HepG2 (cell line): ENCODE measurements around the gene USP15. TPM values are rescaled to one million over a fixed set of nuclear protein-coding genes. Genes with fewer than 3 reads are reported as not detected.

Source experiments
- ATAC-seq: fragments of 200-7000 bp; cut with Tn5 transposase; 3 replicates; pipeline ENCODE4 v1.9.1; 2020; ENCODE audit warnings: mild to moderate bottlenecking, moderate library complexity
- BruUV-seq: library from RNA; stranded (reverse); fragments of 400-500 nt; replicated peaks from 2 replicates; lab custom pipeline; 2021; lab: Mats Ljungman, UMichigan
- CTCF ChIA-PET: fragments of 300-600 bp; formaldehyde crosslinking; extraction: SDS; loops from one replicate; lab custom pipeline; 2021; ENCODE audit warnings: low total read pairs, inconsistent platforms, low intra/inter-chr PET ratio; lab: Yijun Ruan, JAX
- POLR2A ChIA-PET: fragments of 350-600 bp; sonication (Branson Sonifier 250); formaldehyde crosslinking; loops from one replicate; lab custom pipeline; 2020; ENCODE audit warnings: antibody characterized with exemption, inconsistent platforms; lab: Yijun Ruan, JAX
- DNase-seq: peaks from one replicate; pipeline ENCODE4 v3.0.0-alpha.2; 2015; ENCODE audit warnings: low spot score
- FAIRE-seq: peaks from 3 replicates; lab custom pipeline; 2011; peaks lifted over from hg19 to GRCh38; lab: Jason Lieb, UNC
- H2AFZ ChIP-seq: one replicate; pipeline ENCODE4 v1.6.1; 2011; ENCODE audit warnings: low read length, inconsistent platforms
- H3K27ac ChIP-seq: fragments of 300-600 bp; 3 replicates; pipeline ENCODE4 v1.8.0; 2011; ENCODE audit warnings: mixed run types, mild to moderate bottlenecking, mixed read lengths, low read length, inconsistent platforms; ENCODE audit not compliant: insufficient read depth; ENCODE audit errors: extremely low read length
- H3K27me3 ChIP-seq, 2 experiments: fragments of 200-600 bp in 1 of 2; 2 replicates in 1 of 2; 3 replicates in 1 of 2; pipeline versions ENCODE4 v1.6.0 to v1.8.0; 2011; ENCODE audit warnings: low read length in 2 of 2, mild to moderate bottlenecking in 2 of 2, moderate library complexity in 2 of 2, inconsistent platforms in 1 of 2; ENCODE audit not compliant: insufficient read depth in 2 of 2, control insufficient read depth in 1 of 2
- H3K36me3 ChIP-seq, 2 experiments: fragments of 200-600 bp in 1 of 2; replicated peaks in 1 of 2; 2 replicates in 1 of 2; 3 replicates in 1 of 2; pipeline versions ENCODE4 v1.5.1 to v1.8.0; 2011; ENCODE audit warnings: low read length in 2 of 2, inconsistent platforms in 1 of 2; ENCODE audit not compliant: insufficient read depth in 2 of 2, control insufficient read depth in 1 of 2
- H3K4me1 ChIP-seq: 2 replicates; pipeline ENCODE4 v1.5.1; 2012; ENCODE audit warnings: low read length, inconsistent platforms; ENCODE audit not compliant: insufficient read depth
- H3K4me2 ChIP-seq: 2 replicates; pipeline ENCODE4 v1.6.0; 2011; ENCODE audit warnings: low read depth, low read length, inconsistent platforms
- H3K4me3 ChIP-seq, 3 experiments: fragments of 200-600 bp in 1 of 3; sonication (generic), shearing (Covaris generic) in 1 of 3; replicated peaks in 1 of 3; 2 replicates each; pipeline ENCODE4 v1.5.1; 2011 to 2016; ENCODE audit warnings: low read length in 3 of 3, inconsistent platforms in 2 of 3, low read depth in 2 of 3, mild to moderate bottlenecking in 2 of 3, control low read depth in 1 of 3, mixed read lengths in 1 of 3; ENCODE audit not compliant: insufficient read depth in 1 of 3
- H3K79me2 ChIP-seq: one replicate; pipeline ENCODE4 v1.6.1; 2011; ENCODE audit warnings: low read length, inconsistent platforms; ENCODE audit not compliant: insufficient read depth
- H3K9ac ChIP-seq: 2 replicates; pipeline ENCODE4 v1.6.0; 2011; ENCODE audit warnings: mild to moderate bottlenecking, low read depth, low read length, inconsistent platforms; ENCODE audit not compliant: insufficient read depth
- H3K9me3 ChIP-seq: 2 replicates; pipeline ENCODE4 v1.5.1; 2012; ENCODE audit warnings: mild to moderate bottlenecking, low read length
- H4K20me1 ChIP-seq: 2 replicates; pipeline ENCODE4 v1.6.0; 2011; ENCODE audit warnings: inconsistent platforms, mild to moderate bottlenecking, low read length, moderate library complexity; ENCODE audit not compliant: insufficient read depth
- DBP ChIP-seq: sonication (generic); formaldehyde crosslinking; IDR thresholded peaks from 2 replicates; pipeline ENCODE4 v1.4.0; 2020; ENCODE audit warnings: missing genetic modification reagents; ENCODE audit errors: not compliant biosample characterization
- FOSL1 ChIP-seq: sonication (generic); formaldehyde crosslinking; IDR thresholded peaks from 2 replicates; pipeline ENCODE4 v1.9.0; 2021; ENCODE audit warnings: missing genetic modification reagents, borderline replicate concordance
- HMGA1 ChIP-seq: sonication (generic); formaldehyde crosslinking; conservative IDR thresholded peaks from 2 replicates; pipeline ENCODE4 v1.4.0; 2020; ENCODE audit warnings: missing genetic modification reagents
- LCORL ChIP-seq, 2 experiments: fragments of 450-650 bp in 1 of 2; sonication (generic) in 1 of 2; formaldehyde crosslinking in 1 of 2; IDR thresholded peaks; 2 replicates each; pipeline versions ENCODE4 v1.5.0 to v1.6.1; 2017 to 2020; ENCODE audit warnings: antibody characterized with exemption in 1 of 2, missing genetic modification reagents in 1 of 2
- ZBTB33 ChIP-seq: sonication (generic); formaldehyde crosslinking; IDR thresholded peaks from 2 replicates; pipeline ENCODE4 v1.4.0; 2020; ENCODE audit warnings: missing genetic modification reagents
- ZBTB43 ChIP-seq: sonication (generic); formaldehyde crosslinking; conservative IDR thresholded peaks from 2 replicates; pipeline ENCODE4 v1.4.0; 2020; ENCODE audit warnings: missing genetic modification reagents
- ZKSCAN8 ChIP-seq: IDR thresholded peaks from 2 replicates; pipeline ENCODE4 v1.6.1; 2016; ENCODE audit warnings: borderline replicate concordance, missing genetic modification reagents, missing compliant biosample characterization
- ZNF414 ChIP-seq: sonication (generic); formaldehyde crosslinking; IDR thresholded peaks from 2 replicates; pipeline ENCODE4 v1.5.0; 2020; ENCODE audit warnings: missing genetic modification reagents
- ZNF704 ChIP-seq: sonication (generic); formaldehyde crosslinking; IDR thresholded peaks from 2 replicates; pipeline ENCODE4 v1.8.1; 2023; ENCODE audit warnings: mild to moderate bottlenecking, inconsistent platforms, moderate library complexity, missing genetic modification reagents, borderline replicate concordance
- ZNF720 ChIP-seq: sonication (generic); formaldehyde crosslinking; IDR thresholded peaks from 2 replicates; pipeline ENCODE4 v1.4.0; 2020; ENCODE audit warnings: missing genetic modification reagents
- in situ Hi-C: cut with HindIII; loops from 2 replicates; pipeline ENCODE4 v1.10.0; 2017; ENCODE audit warnings: low pct_unique_long_range_greater_than_20kb; ENCODE audit not compliant: extremely low pct_ligation_motif_present
- intact Hi-C: fragments of 100-400 bp; cut with micrococcal nuclease; formaldehyde crosslinking; loops from one replicate; pipeline ENCODE4 v1.10.0; 2022; ENCODE audit not compliant: unreplicated experiment
- polyA plus RNA-seq, 8 experiments: library from polyadenylated mRNA; depleted of rRNA in 3 of 8; stranded (reverse) in 7 of 8; unstranded in 1 of 8; fragments of >200 nt; fragmentation: Illumina TruSeq in 4 of 8; extraction: Trizol in 4 of 8; gene quantifications; 2 replicates each; pipeline versions ENCODE4 v1.2.1 to v1.2.3, GENCODE V29; 2011 to 2016; ENCODE audit warnings: low read depth in 4 of 8, missing spikeins in 1 of 8, mixed read lengths in 1 of 8; ENCODE audit not compliant: insufficient read depth in 1 of 8
- total RNA-seq, 5 experiments: library from RNA; depleted of rRNA; stranded (reverse); fragments of >200 nt; fragmentation: Illumina TruSeq; extraction: Trizol; gene quantifications; 2 replicates each; pipeline ENCODE4 v1.2.3, GENCODE V29; 2016; ENCODE audit warnings: low read depth in 1 of 5

The USP15 gene
- total and polyA plus RNA-seq, 2 of the 13 experiments (the other 11 are each of a cell fraction or from before 2014, with no cell fraction given) = 17.3 to 51.7 TPM

GRCh38 chr12:62282057-62282774, 22.0 kb downstream of the USP15 start (continued):
- TF ChIP-seq ZBTB43 (CRISPR knock-in tag) = no peak

GRCh38 chr12:62284749-62285148, 24.5 kb downstream of the USP15 start:
- H3K27me3 ChIP-seq = no peaks in the 10 kb centered on the region
- BruUV-seq = no TSS peak
- no peak for FAIRE-seq
- DNase-seq = no peak
- in situ Hi-C loops (no loop called here), intact Hi-C loops (no loop called here)
- no peaks in the 10 kb centered on the region for H3K4me1 ChIP-seq
- H4K20me1 ChIP-seq = peaks cover 4% of the 10 kb centered on the region; the same call in 1 of the 2 replicates
- H3K9me3 ChIP-seq = no peaks in the 10 kb centered on the region
- ChIA-PET POLR2A (no interaction called here), CTCF (no interaction called here)
- no peak overlapping the region for H3K4me3 ChIP-seq
- TF ChIP-seq ZNF704 (CRISPR knock-in tag) (no peak), FOSL1 (no peak), ZBTB33 (no peak), LCORL (IDR thresholded peaks at IDR 0.05) (no peak), LCORL (CRISPR knock-in tag; IDR thresholded peaks at IDR 0.05) (no peak), DBP (no peak), ZKSCAN8 (CRISPR knock-in tag) (no peak), HMGA1 (CRISPR knock-in tag) (no peak), ZNF720 (no peak), ZNF414 (CRISPR knock-in tag) (no peak)
- no peak overlapping the region for H2AFZ ChIP-seq
- no peak overlapping the region for H3K4me2 ChIP-seq
- no peak for ATAC-seq
- no peaks in the 10 kb centered on the region for H3K36me3 ChIP-seq
- no peak overlapping the region for H3K9ac ChIP-seq
- H3K27ac ChIP-seq = no peak overlapping the region
- H3K79me2 ChIP-seq = peaks cover 84% of the 10 kb centered on the region
